ENCODE measurements around the gene ERN1. TPM values are rescaled to one million over a fixed set of nuclear protein-coding genes. Genes with fewer than 3 reads are reported as not detected.

ERN1 gene
- total and polyA plus RNA-seq, 2 donors (not counting 3 experiments of a cell fraction or from before 2014, with no cell fraction given) = 9.1 to 21.5 TPM

GRCh38 chr17:64139542-64139941 lies 9.6 kb upstream of the ERN1 start:
- Histone ChIP-seq H2AFZ (ENCODE audit: low read depth, low read length) (no peak overlapping the region), H3K4me2 (ENCODE audit: insufficient read depth, low read length) (no peak overlapping the region), H3K27ac (ENCODE audit: insufficient read depth, low read depth, low read length) (no peak overlapping the region), H3K36me3 (ENCODE audit: control insufficient read depth in 2 of 2, extremely low read depth in 1 of 2, insufficient read depth in 2 of 2, low read length in 2 of 2) (no peaks in the 10 kb centered on the region), H3K9me1 (replicated peaks; ENCODE audit: control insufficient read depth, extremely low read depth, insufficient read depth, low read length) (no peaks in the 10 kb centered on the region), H3K4me1 (ENCODE audit: control insufficient read depth, extremely low read depth, insufficient read depth, low read length) (no peaks in the 10 kb centered on the region), H3K27me3 (ENCODE audit: control insufficient read depth in 2 of 2, insufficient read depth in 2 of 2, low read length in 2 of 2) (no peaks in the 10 kb centered on the region), H3K9me3 (replicated peaks; ENCODE audit: control insufficient read depth, insufficient read depth, low read length) (no peaks in the 10 kb centered on the region), H3K4me3 (replicated peaks in 1 of 3; ENCODE audit: insufficient read depth in 1 of 3, low read depth in 1 of 3, low read length in 3 of 3) (no peak overlapping the region), H3K79me2 (ENCODE audit: control insufficient read depth, insufficient read depth, low read length) (no peaks in the 10 kb centered on the region), H3K9ac (replicated peaks; ENCODE audit: extremely low read depth, insufficient read depth, low read length) (no peak overlapping the region), H4K20me1 (replicated peaks; ENCODE audit: control insufficient read depth, extremely low read depth, insufficient read depth, low read length) (no peaks in the 10 kb centered on the region)
- TF ChIP-seq POLR2AphosphoS5 (IDR thresholded peaks at IDR 0.05; ENCODE audit: insufficient read depth, low read depth, low read length) (no peak), MYC (IDR thresholded peaks at IDR 0.05; ENCODE audit: low read depth, low read length) (no peak), JUN (IDR thresholded peaks at IDR 0.05; ENCODE audit: borderline replicate concordance, insufficient read depth, insufficient read length, low read depth) (no peak), FOS (IDR thresholded peaks at IDR 0.05; ENCODE audit: borderline replicate concordance, insufficient read depth, low read length) (no peak), EZH2 (IDR thresholded peaks at IDR 0.05; ENCODE audit: borderline replicate concordance, low read depth, low read length, severe bottlenecking) (no peak), POLR2A (IDR thresholded peaks at IDR 0.05; ENCODE audit: low read depth, low read length) (no peak), GATA2 (IDR thresholded peaks at IDR 0.05; ENCODE audit: insufficient read depth, insufficient read length, low read depth, low read length) (no peak)
- TF ChIP-seq, protein P1, sequence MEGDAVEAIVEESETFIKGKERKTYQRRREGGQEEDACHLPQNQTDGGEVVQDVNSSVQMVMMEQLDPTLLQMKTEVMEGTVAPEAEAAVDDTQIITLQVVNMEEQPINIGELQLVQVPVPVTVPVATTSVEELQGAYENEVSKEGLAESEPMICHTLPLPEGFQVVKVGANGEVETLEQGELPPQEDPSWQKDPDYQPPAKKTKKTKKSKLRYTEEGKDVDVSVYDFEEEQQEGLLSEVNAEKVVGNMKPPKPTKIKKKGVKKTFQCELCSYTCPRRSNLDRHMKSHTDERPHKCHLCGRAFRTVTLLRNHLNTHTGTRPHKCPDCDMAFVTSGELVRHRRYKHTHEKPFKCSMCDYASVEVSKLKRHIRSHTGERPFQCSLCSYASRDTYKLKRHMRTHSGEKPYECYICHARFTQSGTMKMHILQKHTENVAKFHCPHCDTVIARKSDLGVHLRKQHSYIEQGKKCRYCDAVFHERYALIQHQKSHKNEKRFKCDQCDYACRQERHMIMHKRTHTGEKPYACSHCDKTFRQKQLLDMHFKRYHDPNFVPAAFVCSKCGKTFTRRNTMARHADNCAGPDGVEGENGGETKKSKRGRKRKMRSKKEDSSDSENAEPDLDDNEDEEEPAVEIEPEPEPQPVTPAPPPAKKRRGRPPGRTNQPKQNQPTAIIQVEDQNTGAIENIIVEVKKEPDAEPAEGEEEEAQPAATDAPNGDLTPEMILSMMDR (IDR thresholded peaks at IDR 0.05; ENCODE audit: extremely low read depth in 1 of 2, insufficient read depth in 1 of 2, low read depth in 1 of 2, low read length in 2 of 2) = no peak
- TF ChIP-seq, protein P2, sequence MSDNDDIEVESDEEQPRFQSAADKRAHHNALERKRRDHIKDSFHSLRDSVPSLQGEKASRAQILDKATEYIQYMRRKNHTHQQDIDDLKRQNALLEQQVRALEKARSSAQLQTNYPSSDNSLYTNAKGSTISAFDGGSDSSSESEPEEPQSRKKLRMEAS (IDR thresholded peaks at IDR 0.05; ENCODE audit: insufficient read depth, insufficient read length) = no peak
- intact Hi-C loops (cut with micrococcal nuclease) = no loop called here
- CTCF ChIA-PET = interaction anchor here (0.8 kb wide), 1 partner anchor 111 kb away, joined by 3 read pairs; no protein-coding TSS in a partner anchor
- FAIRE-seq = no peak
- POLR2A ChIA-PET = no interaction called here
- BruUV-seq (replicated peaks) = no TSS peak
- no peak for DNase-seq (ENCODE audit: low read depth, low spot score)
- dilution Hi-C loops (cut with MboI; ENCODE audit: extremely low pct_ligation_motif_present, low sequenced_read_pairs) = loop anchor here (25.0 kb wide), 1 partner anchor 102 kb away; no protein-coding TSS in a partner anchor
